Measurements from ENCODE around the gene TFAP2E. TPM values are rescaled to one million over a fixed set of nuclear protein-coding genes. Genes with fewer than 3 reads are reported as not detected.
"Not testable (repeated sequence)": the region's sequence is repeated elsewhere in the genome, so short reads cannot be mapped to it uniquely, and the experiment has no call there.

Gene TFAP2E
- total RNA-seq, 1 donor from 2014 or later = not detected

GRCh38 chr1:35574125-35574654, 1.1 kb downstream of the TFAP2E start:
- no peak for DNase-seq (ENCODE audit: low spot score)

GRCh38 chr1:35574655-35575415, 1.7 kb downstream of the TFAP2E start:
- DNase-seq (ENCODE audit: low spot score) = no peak

- DNase-seq (ENCODE audit: low spot score) = no peak
These were observed 2.4 kb downstream of the TFAP2E start for GRCh38 chr1:35575416-35575958.

- no peak for DNase-seq (ENCODE audit: low spot score)
These were observed 3.1 kb downstream of the TFAP2E start for GRCh38 chr1:35576061-35576765.

- not testable (repeated sequence) for DNase-seq (ENCODE audit: low spot score)
These were observed 3.6 kb downstream of the TFAP2E start for GRCh38 chr1:35576766-35577070.

- DNase-seq (ENCODE audit: low spot score) = peak; percentile 24
These were observed 4.2 kb downstream of the TFAP2E start for GRCh38 chr1:35577071-35577998.

- DNase-seq (ENCODE audit: low spot score) = no peak
These were observed 7.9 kb downstream of the TFAP2E start for GRCh38 chr1:35580949-35581388.

GRCh38 chr1:35581621-35582020, 8.5 kb downstream of the TFAP2E start:
- DNase-seq (ENCODE audit: low spot score) = not testable (repeated sequence)

- DNase-seq (ENCODE audit: low spot score) = no peak
These were observed 12.2 kb downstream of the TFAP2E start for GRCh38 chr1:35585281-35585680.

- DNase-seq (ENCODE audit: low spot score) = not testable (repeated sequence)
These were observed 12.7 kb downstream of the TFAP2E start for GRCh38 chr1:35585805-35586204.

GRCh38 chr1:35586808-35587207, 13.7 kb downstream of the TFAP2E start:
- DNase-seq (ENCODE audit: low spot score) = no peak

- no peak for DNase-seq (ENCODE audit: low spot score)
These were observed 14.6 kb downstream of the TFAP2E start for GRCh38 chr1:35587736-35588135.

GRCh38 chr1:35588197-35588910, 15.2 kb downstream of the TFAP2E start:
- DNase-seq (ENCODE audit: low spot score) = no peak

- DNase-seq (ENCODE audit: low spot score) = no peak
These were observed 16.7 kb downstream of the TFAP2E start for GRCh38 chr1:35589516-35590427.

GRCh38 chr1:35590476-35591040, 17.4 kb downstream of the TFAP2E start:
- no peak for DNase-seq (ENCODE audit: low spot score)

GRCh38 chr1:35591211-35591610, 18.1 kb downstream of the TFAP2E start:
- no peak for DNase-seq (ENCODE audit: low spot score)

- no peak for DNase-seq (ENCODE audit: low spot score)
These were observed 20.1 kb downstream of the TFAP2E start for GRCh38 chr1:35592991-35593769.

GRCh38 chr1:35594005-35594760, 21.1 kb downstream of the TFAP2E start:
- DNase-seq (ENCODE audit: low spot score) = no peak

Measured in umbilical cord (tissue), 2 donors.